ENCODE results near the gene CYRIA.

Gene CYRIA

GRCh38 chr2:16650287-16651249 is 15.1 kb downstream of the CYRIA start:
- DNase-seq (ENCODE audit: low read depth) = peak; percentile 8

DNA sequence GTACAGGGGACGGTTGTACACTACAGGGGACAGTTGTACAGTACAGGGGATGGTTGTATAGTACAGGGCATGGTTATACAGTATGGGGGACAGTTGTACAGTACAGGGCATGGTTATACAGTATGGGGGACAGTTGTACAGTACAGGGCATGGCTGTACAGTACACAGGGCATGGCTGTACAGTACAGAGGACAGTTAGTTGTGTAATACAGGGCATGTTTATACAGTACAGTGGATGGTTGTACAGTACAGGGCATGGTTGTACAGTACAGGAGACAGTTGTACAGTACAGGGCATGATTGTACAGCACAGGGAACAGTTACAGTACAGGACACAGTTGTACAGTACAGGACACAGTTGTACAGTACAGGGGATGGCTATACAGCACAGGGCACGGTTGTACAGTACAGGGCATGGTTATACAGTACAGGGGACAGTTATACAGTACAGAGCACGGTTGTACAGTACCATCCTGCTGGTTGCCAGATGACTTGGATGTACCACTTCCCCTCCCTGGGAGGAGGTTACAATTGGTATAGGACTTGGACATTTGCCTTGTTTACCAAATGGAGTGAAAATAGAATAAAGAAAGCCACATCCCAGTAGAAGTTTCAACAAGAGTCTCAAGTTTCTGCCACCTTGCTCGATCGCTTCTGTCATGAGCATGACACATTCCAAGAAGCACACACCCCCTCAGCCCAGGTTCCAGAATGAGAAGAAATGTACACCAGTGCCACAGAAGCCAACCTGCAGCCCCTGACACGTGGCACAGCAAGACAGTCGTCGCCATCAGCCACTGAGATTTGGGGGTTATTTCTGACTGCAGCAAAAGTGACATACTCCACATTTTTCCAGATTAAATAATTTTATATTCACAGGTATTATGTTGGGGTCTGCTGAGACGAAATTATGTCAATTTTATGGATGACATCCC is 16.0 kb downstream of the CYRIA start:
- no peak for DNase-seq (ENCODE audit: low read depth)

DNA sequence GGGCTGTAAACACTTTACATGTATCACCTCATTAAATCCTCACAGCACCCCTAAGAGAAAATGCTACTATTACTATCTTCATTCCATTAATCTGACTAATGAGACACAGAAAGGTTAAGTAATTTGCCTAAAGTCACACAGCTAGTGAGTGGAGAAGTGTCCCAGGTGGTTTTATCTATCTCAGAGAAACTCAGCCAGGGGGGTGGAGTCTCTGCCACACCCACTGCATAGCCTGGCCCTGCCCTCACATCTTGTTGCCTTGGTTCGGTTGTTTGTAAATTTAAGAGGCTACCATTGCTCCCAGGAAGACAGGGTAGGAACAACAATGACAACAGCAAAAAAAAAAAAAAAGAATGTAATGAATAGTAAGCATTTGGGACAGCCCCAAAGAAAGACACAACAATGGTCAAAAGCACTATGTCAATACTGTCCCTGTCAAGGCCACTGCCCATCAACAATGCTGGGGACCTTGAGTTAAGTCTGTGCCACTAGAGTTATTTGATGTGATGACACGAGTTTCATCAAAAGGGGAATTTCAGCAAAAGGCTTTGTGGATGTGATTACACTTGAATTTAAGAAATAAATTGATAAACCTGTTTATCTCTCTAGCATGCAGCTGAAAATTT is 17.5 kb downstream of the CYRIA start:
- no peak for DNase-seq (ENCODE audit: low read depth)

- DNase-seq (ENCODE audit: low read depth) = no peak
Measured at GRCh38 chr2:16645775-16646559, 19.7 kb downstream of the CYRIA start.

- no peak for DNase-seq (ENCODE audit: low read depth)
Measured at GRCh38 chr2:16645088-16645487, 20.5 kb downstream of the CYRIA start.

- DNase-seq (ENCODE audit: low read depth) = no peak
Measured at GRCh38 chr2:16644221-16644925, 21.3 kb downstream of the CYRIA start.

DNA sequence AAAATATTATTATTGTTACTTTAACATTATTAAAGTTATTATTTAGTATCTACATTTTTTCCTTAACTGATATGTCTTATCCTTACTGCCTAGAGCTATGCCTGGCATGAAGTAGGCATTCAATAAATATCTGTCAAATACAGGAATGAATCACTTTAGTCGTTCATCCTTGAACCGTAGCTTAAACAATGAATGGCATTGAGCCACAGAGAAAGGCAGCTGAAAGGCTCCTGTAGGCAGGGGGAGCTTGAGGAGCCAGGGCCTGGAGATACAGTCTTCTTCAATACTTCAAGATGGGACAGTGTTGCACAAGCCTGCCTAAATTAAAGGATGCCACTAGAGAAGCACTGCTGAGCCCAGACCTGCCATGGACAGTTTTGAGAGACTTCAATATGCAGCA is 22.5 kb downstream of the CYRIA start:
- DNase-seq (ENCODE audit: low read depth) = no peak

- DNase-seq (ENCODE audit: low read depth) = no peak
Measured at GRCh38 chr2:16642088-16642487, 23.5 kb downstream of the CYRIA start.

- DNase-seq (ENCODE audit: low read depth) = no peak
Measured at GRCh38 chr2:16641509-16641908, 24.1 kb downstream of the CYRIA start.

DNA sequence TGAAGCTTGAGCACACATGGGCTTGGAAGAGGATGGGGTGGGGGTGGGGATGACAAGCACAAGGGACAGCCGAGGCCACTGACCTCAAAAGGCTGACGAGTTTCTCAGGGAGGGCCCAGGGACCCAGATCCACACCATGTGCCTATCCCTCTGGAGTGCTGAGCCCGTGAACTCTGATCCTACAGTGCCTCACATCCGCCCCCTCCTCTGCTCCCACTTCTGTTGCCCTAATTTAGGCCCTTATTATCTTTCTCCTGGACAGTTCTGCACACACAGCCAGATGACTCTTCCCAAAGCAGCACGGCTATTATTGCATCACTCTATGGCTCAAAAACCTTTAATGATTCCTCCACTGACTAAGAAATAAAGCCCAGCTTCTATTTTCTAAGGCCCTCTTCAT is 24.8 kb downstream of the CYRIA start:
- DNase-seq (ENCODE audit: low read depth) = no peak

- no peak for DNase-seq (ENCODE audit: low read depth)
Measured at GRCh38 chr2:16640001-16640700, 25.5 kb downstream of the CYRIA start.

DNA sequence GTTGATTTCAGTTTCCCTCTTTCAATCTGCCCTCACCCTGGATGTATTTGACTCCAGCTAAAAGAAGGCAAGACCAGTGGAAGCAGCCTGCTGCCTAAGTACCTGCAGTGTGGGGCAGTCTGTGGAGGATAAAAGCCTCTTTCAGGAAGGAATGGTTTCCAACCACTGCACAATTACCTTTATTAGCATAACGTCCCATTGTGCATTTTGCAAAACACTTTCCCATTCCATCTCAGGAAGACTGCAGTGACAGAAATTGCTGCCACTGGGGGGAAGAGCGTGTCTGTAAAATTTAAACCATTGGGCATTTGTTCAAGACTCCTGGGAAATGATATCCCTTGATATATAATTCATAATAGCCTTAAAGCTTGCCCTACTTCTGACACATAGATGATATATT is 26.2 kb downstream of the CYRIA start:
- DNase-seq (ENCODE audit: low read depth) = no peak

DNA sequence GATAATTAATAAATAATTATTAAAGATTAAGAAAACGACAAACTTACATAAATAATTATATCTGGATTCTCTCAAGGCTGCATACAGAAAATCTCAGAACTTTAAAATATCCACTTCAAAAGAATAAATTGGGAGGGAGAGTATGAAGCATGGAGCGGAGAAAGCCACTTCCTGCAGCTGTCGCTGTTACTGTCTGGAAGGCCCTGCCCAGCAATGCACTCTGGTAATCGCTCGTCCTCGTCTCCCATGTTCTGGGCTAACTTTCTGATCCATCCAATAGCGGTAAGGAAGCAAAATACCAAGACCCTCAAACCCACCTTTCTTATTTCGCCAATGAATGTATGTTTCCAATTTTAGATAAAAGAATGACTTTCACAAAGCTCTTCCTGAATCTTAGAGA is 26.7 kb downstream of the CYRIA start:
- no peak for DNase-seq (ENCODE audit: low read depth)

DNA sequence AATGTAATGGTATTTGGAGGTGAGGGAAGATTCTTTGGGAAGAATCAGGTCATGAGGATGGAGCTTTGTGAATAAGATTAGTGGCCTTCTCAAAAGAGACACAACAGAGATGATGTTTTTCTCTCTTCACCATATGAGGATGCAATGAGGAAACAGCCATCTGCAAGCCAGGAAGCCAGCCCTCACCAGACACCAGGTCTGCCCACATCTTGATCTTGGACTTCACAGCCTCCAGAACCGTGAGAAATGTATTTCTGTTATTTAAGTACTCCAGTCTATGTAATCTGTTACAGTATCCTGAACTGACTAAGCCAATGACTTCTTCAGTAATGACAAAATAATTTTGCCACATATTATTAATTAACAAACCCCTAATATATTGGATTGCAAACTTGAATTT is 28.3 kb downstream of the CYRIA start:
- no peak for DNase-seq (ENCODE audit: low read depth)

DNA sequence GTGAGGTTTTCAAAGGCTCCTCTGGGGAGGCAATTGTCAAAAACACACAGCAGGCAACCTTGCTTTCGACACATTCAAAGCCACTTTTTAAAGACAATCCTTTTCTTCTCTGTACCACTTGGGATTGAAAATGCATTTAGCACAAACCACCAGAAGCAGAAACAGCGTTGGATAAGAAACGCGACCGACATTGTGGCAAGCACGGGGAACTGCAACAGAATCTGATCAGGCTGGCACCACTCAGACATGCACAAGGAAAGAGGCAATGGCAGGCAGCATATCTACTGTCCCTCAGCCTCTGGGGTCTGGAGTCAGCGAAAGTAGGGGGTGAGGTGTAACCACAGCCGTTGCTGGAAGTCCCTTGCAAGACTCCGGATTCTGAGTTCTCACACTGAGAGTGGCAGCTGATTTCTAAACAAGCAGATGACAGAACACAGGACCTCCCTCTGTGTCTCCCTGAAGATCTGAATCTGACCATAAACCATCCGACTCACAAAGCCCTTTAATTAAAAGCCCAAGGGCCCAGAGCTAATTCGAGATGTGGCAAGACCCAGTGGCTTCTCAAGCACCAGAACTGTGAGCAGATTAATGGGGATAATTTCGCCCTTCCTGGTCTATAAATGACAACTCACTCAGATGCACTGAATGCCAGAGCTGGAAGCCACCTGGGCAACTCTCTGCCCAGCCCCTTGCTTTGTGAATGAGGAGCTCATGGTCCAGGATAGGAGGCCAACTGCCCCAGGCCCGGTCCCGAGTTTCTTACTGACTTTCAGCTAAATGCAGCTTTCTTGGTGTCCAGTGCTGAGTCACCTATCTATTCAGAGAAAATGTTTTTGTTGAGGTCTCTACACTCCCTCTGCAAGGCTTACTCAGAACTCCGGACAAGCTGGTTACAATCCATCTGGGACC is 29.6 kb downstream of the CYRIA start:
- DNase-seq (ENCODE audit: low read depth) = no peak

GRCh38 chr2:16633621-16634430 is 31.8 kb downstream of the CYRIA start:
- DNase-seq (ENCODE audit: low read depth) = no peak

- no peak for DNase-seq (ENCODE audit: low read depth)
Measured at GRCh38 chr2:16632598-16632997, 33.0 kb downstream of the CYRIA start.

DNA sequence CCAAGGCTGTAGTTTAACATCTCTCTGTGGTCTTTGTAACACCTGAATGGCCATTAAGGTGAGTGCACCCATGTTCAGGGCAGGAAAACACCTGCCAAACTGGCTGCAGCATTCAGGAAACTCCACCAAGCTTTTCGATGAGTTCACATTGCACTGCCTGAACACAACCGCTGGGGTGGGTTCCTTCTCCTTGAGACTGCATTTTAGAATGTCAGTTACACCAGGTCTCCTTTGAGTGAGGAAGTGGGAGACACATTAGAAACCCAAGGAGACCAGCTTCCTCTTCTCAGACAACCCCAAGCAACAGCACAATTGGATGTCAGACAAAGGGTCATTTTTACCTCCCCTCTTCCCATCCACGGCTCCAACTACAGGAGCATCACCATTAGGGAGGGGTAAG is 35.2 kb downstream of the CYRIA start:
- no peak for DNase-seq (ENCODE audit: low read depth)
